Kidney capillary endothelial cell (primary cell): ENCODE results near the gene AP1S3.

Experiments
- DNase-seq: peaks from one replicate; pipeline ENCODE4 v3.0.0-alpha.2; 2018; ENCODE audit warnings: low spot score

Gene AP1S3

DNA sequence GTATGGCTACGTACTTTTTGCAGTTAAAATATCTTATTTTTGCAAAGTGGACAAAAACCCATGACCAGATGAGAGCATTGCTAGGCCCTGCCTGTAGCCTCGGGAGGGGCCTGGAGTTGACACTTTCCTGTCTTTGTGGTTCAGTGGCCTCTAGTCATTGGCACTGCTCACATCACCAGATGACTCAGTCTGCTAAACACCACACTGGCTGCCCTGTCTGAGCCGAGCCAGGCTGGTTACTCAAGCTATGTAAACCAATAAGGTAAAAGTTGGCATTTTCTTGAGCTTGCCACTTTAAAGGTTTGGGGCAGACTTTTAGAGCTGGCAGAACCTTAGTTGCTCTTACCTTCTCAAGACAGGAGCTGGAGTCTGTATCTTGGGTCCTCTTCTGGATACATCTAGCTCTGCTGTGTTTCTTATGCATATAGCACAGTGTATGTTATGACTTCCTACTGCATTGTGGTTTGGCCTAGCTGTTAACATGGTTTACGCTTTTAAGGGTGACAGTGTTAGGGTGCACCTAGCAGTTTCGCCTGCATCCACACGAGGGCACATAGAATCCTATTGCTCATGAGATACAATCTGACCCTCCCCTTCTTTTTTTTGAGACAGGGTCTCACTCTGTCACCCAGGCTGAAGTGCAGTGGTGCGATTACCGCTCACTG, 76.4 kb downstream of the AP1S3 start:
- peak; percentile 82 for DNase-seq

DNA sequence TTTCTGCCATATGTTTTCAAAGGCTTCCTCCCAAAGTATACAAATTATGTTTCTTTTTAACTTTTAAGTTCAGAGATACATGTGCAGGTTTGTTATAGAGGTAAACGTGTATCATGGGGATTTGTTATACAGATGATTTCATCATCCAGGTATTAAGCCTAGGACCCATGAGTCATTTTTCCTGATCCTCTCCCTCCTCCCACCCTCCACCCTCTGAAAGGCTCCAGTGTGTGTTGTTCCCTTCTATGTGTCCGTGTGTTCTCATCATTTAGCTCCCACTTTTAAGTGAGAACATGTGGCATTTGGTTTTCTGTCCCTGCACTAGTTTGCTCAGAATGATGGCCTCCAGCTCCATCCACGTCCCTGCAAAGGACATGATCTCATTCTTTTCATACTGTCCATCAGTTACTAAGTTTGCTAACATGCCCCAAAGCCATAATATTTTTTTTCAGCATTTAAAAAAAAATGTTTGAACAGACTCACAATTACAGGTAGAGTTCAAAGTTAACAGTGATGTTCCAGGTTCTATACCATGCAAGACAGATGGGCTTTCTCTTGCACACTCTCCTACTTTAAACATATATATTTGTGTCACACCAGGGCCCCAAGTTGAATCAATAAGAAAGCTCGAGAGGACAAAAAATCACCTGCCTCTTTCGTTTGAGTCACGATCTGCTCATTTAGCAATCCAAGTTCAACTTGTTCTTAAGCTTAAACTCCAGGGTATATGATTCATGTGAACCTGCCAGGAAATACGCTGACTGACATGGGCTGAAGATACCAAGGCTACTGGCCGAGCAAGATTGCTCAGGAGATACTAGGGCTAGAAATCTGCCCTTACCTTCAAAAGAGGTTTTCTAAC, 77.6 kb downstream of the AP1S3 start:
- DNase-seq: peak; percentile 4

DNA sequence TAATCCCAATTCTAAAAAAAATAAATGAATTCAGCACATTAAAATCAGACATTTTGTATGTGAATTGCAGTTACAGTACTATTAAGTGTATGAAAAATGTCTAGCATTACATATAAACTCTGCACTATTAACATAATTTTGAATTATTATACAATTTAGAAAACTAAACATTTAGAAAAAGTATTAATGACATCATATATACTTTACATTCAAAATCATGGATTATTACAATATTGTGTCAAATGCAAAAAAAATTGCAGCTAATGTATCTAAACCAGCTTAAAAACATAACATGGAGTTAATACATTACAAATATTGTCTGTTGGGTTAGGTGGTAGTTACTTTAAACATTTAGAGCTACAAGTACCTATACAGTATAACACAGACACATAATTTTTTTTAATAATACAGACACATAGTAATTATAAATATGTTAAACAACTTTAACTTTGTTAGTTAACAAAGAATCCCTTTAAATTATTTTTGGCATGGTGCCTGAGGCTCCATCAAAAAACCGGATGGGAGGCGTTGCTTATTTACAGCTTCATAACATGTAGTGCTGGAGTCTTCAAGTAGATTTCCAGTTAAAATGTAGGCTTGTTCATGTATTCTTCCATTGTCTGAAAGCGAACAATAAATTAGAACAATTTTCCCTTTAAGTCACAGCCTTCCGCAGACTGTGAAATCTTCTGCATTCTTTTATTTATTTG, 79.1 kb downstream of the AP1S3 start:
- peak; percentile 19 for DNase-seq

DNA sequence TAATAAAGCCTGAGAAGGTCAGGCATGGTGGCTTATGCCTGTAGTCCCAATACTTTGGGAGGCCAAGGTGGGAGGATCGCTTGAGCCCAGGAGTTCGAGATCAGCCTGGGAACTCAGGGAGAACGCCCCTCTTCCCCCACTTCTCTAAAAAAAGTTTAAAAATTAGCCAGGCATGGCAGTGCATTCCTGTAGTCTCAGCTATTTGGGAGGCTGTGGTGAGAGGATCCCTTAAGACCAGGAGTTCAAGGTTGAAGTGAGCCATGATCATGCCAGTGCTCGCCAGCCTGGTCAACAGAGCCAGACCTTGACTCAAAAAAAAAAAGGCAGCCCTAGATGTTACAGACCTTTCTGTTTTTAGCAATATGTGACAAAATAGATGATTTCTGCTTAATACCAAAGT, 83.4 kb downstream of the AP1S3 start:
- no peak for DNase-seq

DNA sequence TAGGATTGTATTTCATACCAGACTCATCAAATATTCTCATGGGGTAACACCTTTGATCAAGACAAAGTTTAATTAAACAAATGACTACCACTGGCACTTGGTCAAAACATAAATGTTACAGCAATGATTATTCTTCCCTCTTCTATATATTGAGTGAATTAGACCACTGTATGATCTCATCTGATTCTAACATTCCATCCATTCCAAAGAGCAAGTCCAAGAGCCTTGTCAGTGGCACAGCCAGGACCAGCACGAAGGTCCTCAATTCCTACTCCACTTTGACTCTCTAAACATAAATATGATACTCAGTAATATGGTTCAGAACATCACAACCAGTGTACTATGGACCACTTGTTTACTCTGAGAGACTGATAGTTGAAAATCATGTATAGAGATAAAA, 86.4 kb downstream of the AP1S3 start:
- DNase-seq: no peak

DNA sequence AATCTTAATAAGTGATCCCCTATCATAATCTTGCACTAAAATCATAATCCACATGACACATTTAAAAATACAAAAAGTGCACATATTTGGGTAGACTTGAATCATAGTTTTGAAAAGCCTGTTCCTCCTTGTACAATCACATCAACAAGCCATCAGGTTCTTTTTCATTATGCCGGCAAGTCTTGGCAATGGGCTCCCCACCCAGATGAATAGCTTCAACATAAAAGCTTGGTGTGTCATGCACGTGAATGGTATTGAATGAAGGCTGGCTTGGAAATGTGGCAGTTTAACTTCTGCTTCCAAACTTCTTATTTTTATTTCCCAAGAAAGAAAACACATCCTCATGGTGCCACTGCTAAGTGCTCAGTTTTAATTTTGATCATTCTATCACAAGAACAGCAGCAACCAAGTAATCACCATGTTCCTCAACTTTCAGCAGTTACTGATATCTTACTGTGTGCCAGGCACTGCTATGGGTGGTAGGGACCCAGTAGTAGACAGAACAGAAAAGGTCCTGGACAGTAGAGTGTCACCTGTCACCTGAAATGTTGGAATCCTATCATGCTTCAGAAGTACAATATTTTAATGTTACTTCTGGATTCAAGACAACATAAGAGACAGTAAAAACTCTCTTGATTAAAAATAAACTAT, 89.9 kb downstream of the AP1S3 start:
- no peak for DNase-seq

DNA sequence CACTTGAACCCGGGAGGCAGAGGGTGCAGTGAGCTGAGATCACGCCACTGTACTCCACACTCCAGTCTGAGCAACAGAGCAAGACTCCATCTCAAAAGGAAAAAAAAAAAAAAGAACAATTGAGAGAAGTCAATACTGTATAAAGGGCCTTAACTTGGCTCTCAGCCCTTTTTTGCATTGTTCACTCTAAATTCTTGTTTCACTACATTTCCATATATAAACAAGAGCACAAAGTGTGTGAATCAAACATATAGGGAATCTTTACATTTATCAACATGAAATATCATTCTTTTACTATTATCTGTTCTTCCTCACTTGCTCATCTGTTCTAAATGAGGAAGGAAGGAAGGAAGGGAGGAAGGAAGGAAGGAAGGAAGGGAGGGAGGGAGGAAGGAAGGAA, 90.8 kb downstream of the AP1S3 start:
- no peak for DNase-seq

DNA sequence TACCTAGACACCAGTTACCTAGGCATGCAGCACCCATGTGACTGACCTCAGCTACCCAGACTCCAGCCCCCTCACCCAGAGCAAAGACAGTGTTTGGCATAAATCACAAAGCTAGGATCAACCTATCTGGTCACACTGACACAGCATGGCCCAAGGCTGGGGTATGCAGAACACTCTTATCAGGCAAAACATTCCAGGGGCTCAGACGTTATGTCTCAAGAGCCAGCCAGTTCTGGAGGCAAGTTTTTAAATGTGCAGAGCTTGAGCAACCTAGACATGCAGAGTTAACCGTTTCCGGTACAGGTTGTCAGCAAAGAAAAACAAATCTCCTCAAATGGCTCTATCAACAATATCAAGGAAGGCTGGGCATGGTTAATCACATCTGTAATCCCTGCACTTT, 92.8 kb downstream of the AP1S3 start:
- DNase-seq: no peak

DNA sequence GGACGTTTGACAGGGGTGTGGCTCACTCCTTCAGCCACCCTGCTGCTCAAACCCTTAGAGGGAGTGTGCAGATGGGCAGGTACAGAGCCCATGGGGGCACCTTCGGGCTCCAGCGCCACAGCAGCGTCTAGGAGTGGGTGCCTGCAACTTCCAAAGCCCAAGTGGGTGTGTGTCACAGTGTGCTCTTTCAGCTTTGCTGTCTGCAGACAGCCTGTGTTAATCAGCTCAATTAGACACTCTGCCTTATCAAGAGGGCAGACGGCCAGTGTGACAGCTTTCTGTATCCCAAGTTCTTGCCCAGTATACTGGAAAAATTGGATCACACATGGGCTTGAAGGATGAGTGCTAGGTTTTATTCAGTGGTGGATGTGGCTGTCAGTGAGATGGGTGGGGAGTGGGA, 96.7 kb downstream of the AP1S3 start:
- no peak for DNase-seq

DNA sequence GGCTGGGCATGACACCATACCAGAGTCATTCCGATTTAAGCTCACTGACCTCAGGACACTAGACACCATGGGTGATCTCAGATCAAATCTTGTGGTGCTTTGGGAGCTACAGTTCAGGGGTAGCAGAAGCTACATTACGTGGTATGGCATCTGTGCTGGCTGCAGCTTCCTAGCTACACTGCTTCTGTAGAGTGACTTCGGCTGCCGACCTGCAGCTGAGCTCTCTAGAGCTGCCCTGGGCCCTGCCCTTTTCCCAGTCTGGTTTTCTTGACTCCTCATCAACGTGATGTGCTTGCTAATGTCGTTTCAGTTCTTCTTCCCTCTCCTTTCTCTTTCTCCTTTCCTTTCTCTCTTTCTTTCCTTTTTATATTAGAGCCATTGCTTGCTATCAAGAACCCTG, 100.2 kb downstream of the AP1S3 start:
- DNase-seq: no peak

DNA sequence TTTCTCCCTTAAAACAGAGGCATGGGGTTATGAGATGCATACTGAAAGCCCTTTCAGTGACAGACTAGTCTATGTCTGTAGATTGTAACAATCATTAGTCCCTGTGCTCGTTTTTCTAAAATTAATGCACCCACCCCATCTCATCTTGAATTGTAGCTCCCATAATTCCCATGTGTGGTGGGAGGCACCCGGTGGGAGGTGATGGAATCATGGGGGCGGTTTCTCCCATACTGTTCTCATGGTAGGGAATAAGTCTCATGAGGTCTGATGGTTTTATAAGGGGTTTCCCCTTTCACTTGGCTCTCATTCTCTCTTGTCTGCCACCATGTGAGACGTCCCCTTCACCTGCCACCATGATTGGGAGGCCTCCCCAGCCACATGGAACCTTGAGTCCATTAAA, 100.9 kb downstream of the AP1S3 start:
- no peak for DNase-seq

DNA sequence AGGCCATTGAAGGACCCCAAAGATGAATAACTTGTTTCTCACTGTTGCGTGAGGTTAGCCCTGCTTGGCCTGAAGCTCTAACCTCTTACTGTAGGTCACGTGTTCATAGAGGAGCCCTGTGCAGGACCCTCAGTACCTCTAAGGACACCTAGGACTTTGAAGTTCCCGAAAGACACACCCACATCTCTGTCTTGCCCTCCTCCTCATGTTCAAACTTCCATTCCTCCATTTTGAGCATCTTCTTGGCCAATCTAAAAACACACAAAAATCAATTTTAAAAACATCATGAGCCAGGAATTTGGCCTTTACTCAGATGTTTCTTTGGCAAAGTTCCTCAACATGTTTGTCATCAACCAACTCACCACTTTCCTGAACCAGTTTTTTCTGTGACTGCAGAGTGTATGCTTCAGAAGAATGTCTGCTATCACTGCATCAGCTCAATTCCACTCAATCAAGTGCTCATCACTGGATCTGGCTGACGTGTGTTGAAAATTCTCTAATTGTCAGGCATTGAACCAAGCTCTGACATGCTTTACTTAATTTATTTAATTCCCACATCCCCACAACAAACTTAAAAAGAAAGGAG, 101.6 kb downstream of the AP1S3 start:
- peak; percentile 54 for DNase-seq

DNA sequence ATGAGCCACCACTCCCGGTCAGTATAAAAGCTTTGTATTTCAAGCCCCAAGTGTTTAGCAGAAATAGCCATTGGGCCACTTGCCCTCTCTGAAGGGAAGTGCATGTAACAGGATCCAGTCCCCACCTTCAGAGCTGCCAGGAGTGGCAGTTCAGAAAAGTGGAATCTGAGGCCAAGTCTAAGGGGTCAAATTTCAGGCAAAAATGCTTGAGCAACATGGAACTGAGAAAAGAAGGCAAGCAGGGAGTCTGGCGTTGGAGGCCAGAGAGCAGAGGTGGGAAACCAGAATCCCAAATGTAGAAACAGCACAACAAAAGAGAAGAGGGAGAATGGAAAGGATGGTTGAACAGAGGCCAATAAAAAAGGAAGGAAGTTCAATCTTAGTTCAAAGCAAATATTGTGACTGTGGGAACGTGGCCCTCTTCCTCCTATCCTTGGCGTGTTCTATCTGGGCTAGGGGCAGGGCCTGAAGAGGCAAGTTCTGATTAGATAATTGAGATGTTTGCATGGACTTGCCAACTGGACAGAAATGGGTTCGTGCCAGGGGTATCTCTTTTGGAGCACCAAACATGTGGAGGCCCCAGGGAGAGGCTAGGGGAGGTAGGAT, 102.2 kb downstream of the AP1S3 start:
- no peak for DNase-seq

DNA sequence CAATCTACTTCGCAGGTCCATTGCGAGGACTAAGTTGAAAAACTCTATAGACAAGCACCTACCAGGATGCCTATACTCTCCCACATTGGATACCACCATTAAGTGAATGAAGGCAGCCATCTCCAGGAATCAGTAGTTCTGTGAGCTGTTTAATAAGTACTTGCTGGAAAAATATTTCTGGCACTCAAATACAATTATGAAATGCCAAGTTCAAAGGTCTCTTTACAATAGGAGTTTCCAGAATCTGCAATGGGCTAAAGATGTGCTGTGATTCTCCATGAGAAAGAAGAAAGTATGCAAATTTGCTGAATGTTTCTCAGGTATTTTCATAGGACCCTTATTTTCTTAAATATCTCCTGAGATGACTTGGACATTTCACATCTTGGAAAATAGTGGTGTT, 103.0 kb downstream of the AP1S3 start:
- no peak for DNase-seq

DNA sequence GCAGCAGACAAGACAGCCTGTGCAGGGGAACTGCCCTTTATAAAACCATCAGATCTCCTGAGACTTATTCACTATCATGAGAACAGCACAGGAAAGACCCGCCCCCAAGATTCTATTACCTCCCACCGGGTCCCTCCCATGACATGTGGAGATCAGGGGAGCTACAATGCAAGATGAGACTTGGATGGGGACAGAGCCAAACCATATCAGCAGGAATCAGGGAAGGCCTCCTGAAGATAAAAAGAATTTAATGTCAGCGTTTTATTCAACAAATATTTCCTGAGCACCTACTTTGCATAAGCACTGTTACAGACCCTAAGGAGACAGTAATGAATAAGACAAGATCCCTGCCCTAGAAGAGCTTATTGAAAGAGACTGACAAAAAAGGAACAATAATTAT, 105.0 kb downstream of the AP1S3 start:
- DNase-seq: no peak

DNA sequence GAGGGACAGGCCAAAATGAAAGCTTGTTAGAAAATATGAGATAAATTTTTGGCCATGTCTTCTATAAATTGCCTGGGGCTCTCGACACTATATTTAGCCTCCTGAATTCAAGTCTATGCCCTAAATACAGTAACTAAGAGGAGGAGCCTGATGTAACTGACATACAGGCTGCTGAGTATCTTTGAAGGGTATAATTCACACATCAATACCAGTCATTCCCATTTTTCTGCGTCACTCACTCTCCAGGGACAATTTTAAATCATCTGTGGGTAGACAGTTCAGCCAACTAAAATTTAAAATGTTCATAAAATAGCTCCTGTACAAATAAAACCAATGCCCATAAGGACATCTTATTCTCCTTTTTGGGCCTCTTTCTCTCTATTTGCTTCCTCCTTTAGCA, 105.9 kb downstream of the AP1S3 start:
- DNase-seq: no peak

DNA sequence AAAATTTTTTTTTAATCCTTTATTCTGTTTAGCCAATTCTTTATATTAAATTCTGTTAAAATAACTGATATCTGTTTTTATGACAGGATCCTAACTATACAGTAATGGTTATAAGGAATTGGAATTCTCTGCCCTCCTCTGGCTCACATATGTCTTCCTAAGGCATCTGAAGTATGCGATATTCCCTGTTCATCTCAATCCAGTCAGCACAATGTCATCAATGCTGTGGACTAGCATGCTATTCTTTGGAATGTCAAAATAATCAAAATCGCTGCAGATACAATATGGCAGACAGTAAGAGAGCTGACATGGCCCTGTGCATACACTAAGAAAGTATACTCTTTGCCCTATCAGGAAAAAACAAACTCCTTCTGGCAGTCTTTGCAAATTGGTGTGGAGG, 107.6 kb downstream of the AP1S3 start:
- no peak for DNase-seq

DNA sequence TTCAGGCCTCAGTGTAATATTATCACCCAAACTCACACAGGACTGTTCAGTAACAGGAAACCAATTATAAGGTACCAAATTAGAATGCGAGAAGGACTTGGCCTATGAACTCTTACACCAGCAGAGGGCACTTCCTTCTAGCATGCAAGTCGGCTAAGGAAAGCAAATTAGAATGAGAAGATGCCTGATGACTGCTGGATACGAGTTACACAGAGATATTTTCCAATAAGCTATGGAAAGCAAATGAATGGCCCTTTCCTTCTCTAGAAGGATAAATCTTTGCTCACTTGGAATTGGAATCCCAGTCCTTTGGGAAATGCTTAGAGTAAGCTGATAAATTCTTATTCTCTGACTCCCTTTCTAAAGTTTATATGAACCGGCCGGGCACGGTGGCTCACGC, 109.8 kb downstream of the AP1S3 start:
- peak; percentile 67 for DNase-seq

DNA sequence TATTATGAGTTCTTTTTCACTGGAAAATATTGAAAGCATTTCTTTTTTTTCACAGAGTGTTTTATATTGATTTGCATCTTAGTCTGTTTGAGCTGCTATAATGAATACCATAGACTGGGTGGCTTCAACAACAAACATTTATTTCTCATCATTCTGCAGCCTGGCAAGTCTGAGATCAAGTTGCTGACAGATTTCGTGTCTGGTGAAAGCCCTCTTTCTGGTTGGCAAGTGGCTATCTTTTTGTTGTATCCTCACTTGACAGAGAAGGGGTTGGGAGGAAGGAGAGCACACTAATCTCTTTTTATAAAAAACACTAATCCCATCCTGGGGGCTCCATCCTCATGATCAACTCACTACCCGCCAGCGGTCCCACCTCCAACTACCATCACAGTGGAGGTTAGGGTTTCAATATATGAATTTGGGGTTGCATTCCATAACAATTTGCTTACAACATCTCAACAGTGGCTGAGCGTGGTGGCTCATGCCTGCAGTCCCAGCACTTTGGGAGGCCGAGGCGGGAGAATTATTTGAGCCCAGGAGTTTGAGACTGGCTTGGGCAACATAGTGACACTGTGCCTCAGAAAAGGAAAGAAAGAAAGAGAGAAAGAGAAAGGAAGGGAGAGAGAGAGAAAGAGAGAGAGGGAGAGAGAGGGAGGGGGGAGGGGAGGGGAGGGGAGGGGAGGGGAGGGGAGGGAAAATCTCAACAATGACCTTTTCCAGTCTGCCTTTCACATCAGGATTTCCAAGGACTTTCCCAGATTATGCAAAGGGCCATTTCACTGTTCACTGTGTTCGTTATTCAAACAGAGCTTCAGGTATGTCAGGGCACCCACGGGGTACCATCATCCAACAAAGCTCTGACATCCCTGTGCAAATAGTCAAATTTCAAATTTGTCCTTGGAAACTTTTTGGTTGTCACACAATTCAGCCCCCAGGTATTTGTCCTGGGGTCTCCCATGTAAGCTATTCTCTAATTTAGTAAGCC, 111.1 kb downstream of the AP1S3 start:
- no peak for DNase-seq

DNA sequence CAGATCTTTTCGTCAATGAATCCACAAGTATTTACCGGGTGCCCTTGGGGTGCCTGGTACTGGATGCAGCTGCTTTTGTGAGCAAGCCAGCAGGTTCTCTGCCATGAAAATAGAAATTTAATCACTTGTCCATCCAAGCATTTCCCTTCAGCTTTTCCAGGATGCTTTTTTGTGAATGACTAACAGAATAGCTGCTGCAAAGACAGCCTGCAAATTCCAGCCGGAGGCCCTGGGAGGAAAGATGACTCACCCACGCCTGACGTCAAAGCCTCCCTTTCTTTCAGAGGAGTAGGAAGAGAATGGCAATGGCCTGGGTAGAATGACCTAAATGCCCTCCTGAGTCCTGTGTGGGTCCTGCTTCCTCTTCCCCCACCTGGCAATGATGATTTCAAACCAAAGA, 111.9 kb downstream of the AP1S3 start:
- peak; percentile 99 for DNase-seq

DNA sequence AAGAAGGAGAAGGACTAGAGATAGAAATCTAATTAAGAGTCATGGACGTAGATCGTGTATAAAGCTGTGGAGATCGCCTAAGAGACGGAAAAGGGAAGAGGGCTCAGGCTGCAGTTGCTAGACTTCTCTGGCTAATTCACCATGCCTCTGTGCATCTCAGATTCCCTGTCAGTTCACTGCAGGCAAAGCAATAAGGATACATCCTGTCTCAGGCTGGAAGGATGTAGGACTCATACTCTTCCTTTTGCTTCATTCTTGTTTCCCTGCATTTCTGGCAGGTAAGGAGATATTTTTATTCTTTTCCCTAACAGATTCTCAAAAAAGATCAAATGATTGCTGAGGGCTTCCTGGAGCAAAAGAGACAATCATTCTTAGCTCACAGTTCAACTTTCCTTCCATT, 112.5 kb downstream of the AP1S3 start:
- DNase-seq: peak; percentile 44
